SU-DHL-6 (cell line): ENCODE data around the gene RRAD.

Experiments
- H2AFZ ChIP-seq: fragments of 200-600 bp; sonication (generic); 2 replicates; pipeline ENCODE4 v1.6.1; 2014; ENCODE audit warnings: low read depth, mild to moderate bottlenecking, moderate library complexity, mixed read lengths, antibody characterized with exemption, low read length; ENCODE audit not compliant: severe bottlenecking
- H3F3A ChIP-seq: fragments of 200-600 bp; shearing (Covaris generic); 2 replicates; pipeline ENCODE4 v1.6.0; 2016; ENCODE audit warnings: antibody characterized with exemption, mild to moderate bottlenecking; ENCODE audit not compliant: insufficient read depth
- H3K27ac ChIP-seq: fragments of 200-600 bp; sonication (generic); 2 replicates; pipeline ENCODE4 v1.5.1; 2016; ENCODE audit warnings: low read depth, mild to moderate bottlenecking, low read length, moderate library complexity, mixed read lengths
- H3K27me3 ChIP-seq: fragments of 200-600 bp; sonication (generic), shearing (Covaris generic); 2 replicates; pipeline ENCODE4 v1.6.0; 2014; ENCODE audit warnings: mild to moderate bottlenecking, low read length
- H3K36me3 ChIP-seq: fragments of 200-600 bp; sonication (generic); 2 replicates; pipeline ENCODE4 v1.6.1; 2014; ENCODE audit warnings: mild to moderate bottlenecking, low read length, mixed read lengths
- H3K4me2 ChIP-seq: fragments of 300-600, 200-600 bp; shearing (Covaris generic), sonication (generic); 2 replicates; pipeline ENCODE4 v1.6.0; 2014; ENCODE audit warnings: low read length, low read depth, mild to moderate bottlenecking; ENCODE audit not compliant: poor library complexity, severe bottlenecking
- H3K4me3 ChIP-seq: fragments of 200-600 bp; sonication (generic); 2 replicates; pipeline ENCODE4 v1.5.1; 2014; ENCODE audit warnings: antibody characterized with exemption, low read length, mild to moderate bottlenecking, mixed read lengths; ENCODE audit not compliant: insufficient read depth, poor library complexity, severe bottlenecking
- H3K79me2 ChIP-seq: fragments of 200-600 bp; sonication (generic); 2 replicates; pipeline ENCODE4 v1.6.1; 2014; ENCODE audit warnings: mild to moderate bottlenecking, low read length, moderate library complexity; ENCODE audit not compliant: insufficient read depth
- H3K9ac ChIP-seq: fragments of 200-600 bp; sonication (generic); 2 replicates; pipeline ENCODE4 v1.7.0; 2014; ENCODE audit warnings: mild to moderate bottlenecking, low read length
- H3K9me2 ChIP-seq: fragments of 200-600 bp; sonication (generic); replicated peaks from 2 replicates; pipeline ENCODE4 v1.6.1; 2014; ENCODE audit warnings: low read length; ENCODE audit not compliant: insufficient read depth
- H3K9me3 ChIP-seq: fragments of 200-600 bp; sonication (generic); 2 replicates; pipeline ENCODE4 v1.6.1; 2014; ENCODE audit warnings: low read length, mixed read lengths; ENCODE audit not compliant: insufficient read depth
- H4K20me1 ChIP-seq: fragments of 200-600 bp; sonication (generic); 2 replicates; pipeline ENCODE4 v1.6.1; 2014; ENCODE audit warnings: low read depth, mild to moderate bottlenecking, antibody characterized with exemption, low read length, moderate library complexity, mixed read lengths
- EZH2phosphoT487 ChIP-seq: fragments of 200-600 bp; sonication (generic), shearing (Covaris generic); conservative IDR thresholded peaks from 2 replicates; pipeline ENCODE4 v1.6.1; 2018; ENCODE audit warnings: mild to moderate bottlenecking, antibody characterized with exemption, low read length, moderate library complexity, mixed read lengths
- TF ChIP-seq, protein P1 (sequence below): fragments of 200-600 bp; sonication (generic); IDR thresholded peaks from one replicate; pipeline ENCODE4 v1.5.1; 2017; ENCODE audit warnings: antibody characterized with exemption, mild to moderate bottlenecking, low read length, moderate library complexity; ENCODE audit not compliant: insufficient read depth, poor library complexity, severe bottlenecking

The RRAD gene

DNA sequence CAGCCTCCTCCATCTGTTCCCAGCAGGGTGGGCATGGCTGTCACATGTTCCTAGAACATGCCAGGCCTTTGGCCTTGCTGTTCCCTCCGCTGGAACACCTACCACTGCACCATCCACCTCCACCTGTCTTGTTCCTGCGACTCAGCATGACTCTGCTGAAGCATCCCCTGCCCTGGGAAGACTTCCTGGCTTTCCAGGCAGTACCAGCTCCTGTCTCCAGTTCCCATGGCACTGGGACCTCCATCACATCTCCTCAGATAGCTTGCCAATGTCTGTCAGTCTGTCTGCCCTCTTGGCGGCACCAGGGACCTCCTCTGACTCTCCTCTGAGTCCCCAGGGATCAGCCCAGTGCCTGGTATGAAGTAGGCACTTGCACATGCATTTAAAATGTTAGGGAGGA, 29.3 kb downstream of the RRAD start:
- no peak overlapping the region for H3K4me2 ChIP-seq
- no peaks in the 10 kb centered on the region for H3K9me2 ChIP-seq
- H3K4me3 ChIP-seq, result no peak overlapping the region
- no peaks in the 10 kb centered on the region for H3K79me2 ChIP-seq
- H3K9ac ChIP-seq, result no peak overlapping the region
- H3K27me3 ChIP-seq, result no peaks in the 10 kb centered on the region
- no peaks in the 10 kb centered on the region for H3F3A ChIP-seq
- no peaks in the 10 kb centered on the region for H3K9me3 ChIP-seq
- H2AFZ ChIP-seq, result no peak overlapping the region
- no peak overlapping the region for H3K27ac ChIP-seq
- no peaks in the 10 kb centered on the region for H3K36me3 ChIP-seq
- H4K20me1 ChIP-seq, result no peaks in the 10 kb centered on the region
- TF ChIP-seq, protein P1, sequence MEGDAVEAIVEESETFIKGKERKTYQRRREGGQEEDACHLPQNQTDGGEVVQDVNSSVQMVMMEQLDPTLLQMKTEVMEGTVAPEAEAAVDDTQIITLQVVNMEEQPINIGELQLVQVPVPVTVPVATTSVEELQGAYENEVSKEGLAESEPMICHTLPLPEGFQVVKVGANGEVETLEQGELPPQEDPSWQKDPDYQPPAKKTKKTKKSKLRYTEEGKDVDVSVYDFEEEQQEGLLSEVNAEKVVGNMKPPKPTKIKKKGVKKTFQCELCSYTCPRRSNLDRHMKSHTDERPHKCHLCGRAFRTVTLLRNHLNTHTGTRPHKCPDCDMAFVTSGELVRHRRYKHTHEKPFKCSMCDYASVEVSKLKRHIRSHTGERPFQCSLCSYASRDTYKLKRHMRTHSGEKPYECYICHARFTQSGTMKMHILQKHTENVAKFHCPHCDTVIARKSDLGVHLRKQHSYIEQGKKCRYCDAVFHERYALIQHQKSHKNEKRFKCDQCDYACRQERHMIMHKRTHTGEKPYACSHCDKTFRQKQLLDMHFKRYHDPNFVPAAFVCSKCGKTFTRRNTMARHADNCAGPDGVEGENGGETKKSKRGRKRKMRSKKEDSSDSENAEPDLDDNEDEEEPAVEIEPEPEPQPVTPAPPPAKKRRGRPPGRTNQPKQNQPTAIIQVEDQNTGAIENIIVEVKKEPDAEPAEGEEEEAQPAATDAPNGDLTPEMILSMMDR, result no peak
- TF ChIP-seq EZH2phosphoT487, result no peak

DNA sequence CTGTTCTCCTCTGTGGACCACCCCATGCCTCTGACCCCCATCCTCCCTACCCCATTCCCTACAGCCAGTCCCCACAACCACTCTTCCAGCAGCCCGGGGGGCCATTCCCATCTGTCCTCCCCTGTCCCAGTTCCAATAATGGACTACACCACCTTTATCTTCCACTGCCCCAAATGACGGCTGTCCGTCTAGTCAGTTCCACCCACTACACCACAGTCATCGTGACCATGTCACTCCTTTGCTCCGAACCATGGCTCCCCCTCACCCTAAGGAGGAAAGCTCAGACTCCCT, 29.7 kb downstream of the RRAD start:
- TF ChIP-seq, protein P1, result no peak
- TF ChIP-seq EZH2phosphoT487, result no peak
- Histone ChIP-seq H3K27ac (no peak overlapping the region), H2AFZ (no peak overlapping the region), H3K9me3 (no peaks in the 10 kb centered on the region), H3K79me2 (no peaks in the 10 kb centered on the region), H3K27me3 (no peaks in the 10 kb centered on the region), H3K36me3 (no peaks in the 10 kb centered on the region), H3K9me2 (no peaks in the 10 kb centered on the region), H3K4me2 (no peak overlapping the region), H4K20me1 (no peaks in the 10 kb centered on the region), H3K4me3 (no peak overlapping the region), H3K9ac (no peak overlapping the region), H3F3A (no peaks in the 10 kb centered on the region)

DNA sequence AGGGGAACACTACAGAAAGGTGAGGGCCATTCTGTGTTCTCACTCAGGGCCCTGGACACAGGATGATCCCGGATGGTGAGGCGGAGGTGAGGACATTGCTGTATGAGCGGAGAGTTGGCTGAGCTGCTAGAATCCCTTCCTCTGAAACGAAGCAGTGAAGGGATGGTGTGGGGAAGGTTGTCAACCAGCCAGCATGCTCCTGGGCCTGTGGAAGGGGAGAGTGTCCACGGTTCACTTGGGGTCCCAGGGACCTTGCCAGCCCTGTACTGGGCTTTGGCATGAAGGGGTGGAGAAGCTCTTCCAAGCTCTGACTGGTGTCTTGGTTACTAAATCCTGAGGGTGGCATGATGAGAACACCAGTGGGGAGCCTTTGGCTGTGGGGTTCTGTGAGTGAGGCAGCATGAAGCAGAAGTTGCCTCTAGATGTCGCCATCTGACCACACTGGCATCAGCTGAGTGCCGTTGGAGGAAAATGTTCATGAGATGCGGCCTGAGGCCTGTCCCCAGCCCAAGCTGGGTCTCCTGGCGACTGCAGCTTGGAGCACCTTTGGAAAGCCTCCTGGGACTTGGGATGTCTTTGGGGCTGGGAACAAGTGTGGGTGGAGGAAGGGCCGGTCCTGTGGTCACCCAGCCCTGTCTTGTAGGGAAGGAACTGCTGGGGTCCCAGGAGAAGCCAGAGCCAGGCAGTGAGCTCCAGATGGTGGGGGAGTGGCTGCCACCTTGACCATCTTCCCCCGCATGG, 30.2 kb downstream of the RRAD start:
- no peaks in the 10 kb centered on the region for H3K9me3 ChIP-seq
- H3K4me3 ChIP-seq, result no peak overlapping the region
- no peak for TF ChIP-seq EZH2phosphoT487
- TF ChIP-seq, protein P1, result peak; percentile 67
- no peaks in the 10 kb centered on the region for H3K36me3 ChIP-seq
- no peak overlapping the region for H3K9ac ChIP-seq
- no peak overlapping the region for H3K27ac ChIP-seq
- H4K20me1 ChIP-seq, result no peaks in the 10 kb centered on the region
- no peak overlapping the region for H2AFZ ChIP-seq
- H3K4me2 ChIP-seq, result no peak overlapping the region
- H3F3A ChIP-seq, result no peaks in the 10 kb centered on the region
- no peaks in the 10 kb centered on the region for H3K79me2 ChIP-seq
- no peaks in the 10 kb centered on the region for H3K27me3 ChIP-seq
- H3K9me2 ChIP-seq, result no peaks in the 10 kb centered on the region
